Measurements from ENCODE around the gene GP2.

The GP2 gene

GRCh38 chr16:20302389-20302788 lies 24.9 kb downstream of the GP2 start:
- DNase-seq, result no peak

GRCh38 chr16:20301840-20302239 lies 25.5 kb downstream of the GP2 start:
- DNase-seq, result no peak

DNA sequence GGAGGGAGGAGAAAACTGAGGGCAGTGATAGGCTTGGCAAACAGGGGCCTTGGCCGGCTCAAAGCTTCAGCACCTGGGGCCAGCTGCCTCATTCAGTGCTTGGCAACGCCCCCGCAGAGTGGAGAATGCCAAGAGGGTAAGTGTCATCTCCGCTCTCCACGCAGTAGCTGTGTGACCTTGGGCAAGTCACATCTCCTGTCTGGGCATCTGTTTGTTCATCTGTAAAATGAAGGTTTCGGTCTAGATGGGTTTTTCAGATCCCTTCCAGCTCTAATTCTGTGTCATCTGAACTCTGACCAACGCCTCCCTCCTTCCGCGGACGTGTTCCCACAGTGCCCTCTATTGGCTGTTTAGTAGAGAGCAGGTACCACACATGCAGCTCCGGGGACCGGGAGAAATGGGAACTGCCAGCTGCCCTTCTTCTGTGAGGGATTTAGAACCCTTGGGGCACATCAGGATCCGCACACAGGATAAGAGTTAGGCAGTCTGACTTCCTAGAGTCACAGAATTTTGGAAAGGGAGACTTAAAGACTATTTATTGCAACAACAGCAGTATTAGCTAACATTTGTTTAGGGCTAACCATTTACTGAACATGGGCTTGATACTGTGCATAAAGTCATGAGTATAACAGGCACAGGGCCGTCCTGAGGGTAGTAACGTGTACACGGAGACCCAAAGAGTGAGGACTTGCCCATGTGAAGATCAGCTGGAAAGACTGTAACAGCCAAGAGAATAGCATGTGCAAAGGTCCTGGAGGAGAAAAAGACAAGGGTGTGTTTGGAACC lies 26.8 kb downstream of the GP2 start:
- no peak for DNase-seq

DNA sequence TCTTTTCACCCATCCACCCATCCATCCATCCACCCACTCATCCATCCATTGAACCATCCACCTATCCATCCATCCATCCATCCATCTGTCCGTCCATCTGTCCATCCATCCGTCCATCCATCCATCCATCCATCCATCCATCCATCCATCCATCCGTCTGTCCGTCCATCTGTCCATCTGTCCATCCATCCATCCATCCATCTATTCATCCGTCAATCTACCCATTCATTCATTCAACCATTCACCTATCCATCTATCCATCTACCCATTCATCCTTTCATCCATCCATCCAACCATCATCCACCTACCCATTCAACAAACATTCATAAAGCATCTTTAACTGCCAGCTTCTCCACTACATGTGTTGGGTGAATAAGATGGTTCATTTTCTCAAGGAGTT lies 28.9 kb downstream of the GP2 start:
- DNase-seq, result no peak

DNA sequence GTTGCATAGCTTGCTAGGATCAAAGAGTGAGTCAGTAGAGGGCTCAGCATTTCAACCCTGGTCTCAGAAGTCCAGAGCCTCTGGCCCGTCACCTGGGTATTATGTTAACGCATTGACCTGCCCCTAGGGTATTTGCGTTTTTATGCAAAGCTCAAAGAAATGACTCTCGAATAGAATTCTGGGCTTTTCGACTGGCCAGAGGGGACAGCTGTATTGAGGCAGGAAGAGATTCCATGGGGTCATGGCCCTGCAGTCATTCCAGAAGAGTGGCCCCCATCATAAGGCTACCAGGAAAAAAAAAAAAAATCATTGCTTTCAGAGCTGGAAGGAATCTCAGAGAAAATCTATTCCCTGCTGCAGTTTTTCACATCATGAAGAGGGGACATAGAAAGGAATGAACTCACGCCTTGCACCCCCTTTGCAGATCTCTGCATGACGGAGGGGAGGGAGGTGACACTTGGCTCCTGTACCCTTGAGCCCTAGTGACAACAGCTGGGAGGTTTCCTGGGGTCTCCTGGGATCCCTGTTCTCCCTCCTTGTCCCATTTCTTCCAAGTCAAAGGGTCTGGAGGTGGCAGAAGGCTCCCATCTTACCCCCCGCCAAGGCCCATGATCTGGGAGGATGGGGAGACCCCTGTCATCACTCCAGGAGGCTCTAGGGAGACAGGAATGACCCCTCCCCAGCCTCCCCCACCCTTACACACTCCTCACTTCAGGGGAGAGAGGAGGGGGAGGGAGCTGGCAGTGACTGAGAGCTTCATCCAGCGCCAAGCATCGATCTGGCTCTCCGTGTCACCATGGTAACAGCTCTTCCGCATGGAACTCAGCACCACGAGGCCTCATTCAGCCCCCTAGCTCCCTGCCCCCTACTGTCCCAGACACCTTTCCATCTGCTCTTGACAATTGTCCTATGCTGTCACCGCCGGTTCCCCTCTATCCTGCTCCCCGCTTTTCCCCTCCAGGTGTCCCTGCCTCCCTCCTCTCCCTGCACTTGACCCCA lies 35.8 kb downstream of the GP2 start:
- DNase-seq, result no peak

GRCh38 chr16:20289571-20289970 lies 37.7 kb downstream of the GP2 start:
- DNase-seq, result no peak

DNA sequence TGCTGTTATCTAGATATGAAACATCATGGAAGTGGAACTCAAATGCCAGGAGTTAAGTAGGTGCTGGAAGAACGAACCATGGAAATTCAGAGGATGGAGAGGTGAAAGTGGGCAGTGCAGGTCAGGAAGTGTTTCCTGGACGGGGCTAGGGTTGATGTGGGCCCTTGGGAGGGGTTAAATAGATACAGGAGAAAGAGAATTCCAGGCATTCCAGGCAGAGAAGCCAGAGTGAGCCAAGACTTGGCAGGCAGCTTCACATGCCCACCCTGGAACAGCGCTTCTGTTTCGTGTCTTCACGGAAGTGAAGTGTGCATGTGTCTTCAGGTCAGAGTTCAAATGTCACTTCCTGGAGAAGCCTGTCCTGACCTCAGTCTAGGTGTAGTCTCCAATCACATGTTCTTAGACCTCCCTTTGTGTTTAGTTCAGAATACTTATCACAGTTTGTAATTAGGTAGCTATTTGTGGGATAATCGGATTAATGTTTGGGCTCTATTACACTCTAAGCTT lies 41.3 kb downstream of the GP2 start:
- DNase-seq, result no peak

DNA sequence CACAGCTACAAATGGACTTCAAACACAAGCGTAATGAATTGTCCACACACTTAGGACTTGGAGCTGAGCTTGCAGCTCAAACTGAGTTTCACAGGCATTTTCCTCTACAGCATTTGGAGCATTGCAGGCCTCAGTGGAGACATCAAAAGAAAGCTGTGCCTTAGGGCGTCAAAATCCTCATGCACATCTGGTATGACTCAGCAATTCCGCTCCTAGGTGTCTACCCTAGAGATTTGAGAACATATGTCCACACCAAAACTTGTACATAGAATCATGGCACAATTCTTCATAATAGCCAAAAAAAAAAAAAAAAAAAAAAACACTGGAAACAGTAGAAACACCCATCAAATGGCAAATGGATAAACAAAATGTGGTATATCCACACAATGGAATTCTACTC lies 47.1 kb downstream of the GP2 start:
- no peak for DNase-seq

GRCh38 chr16:20271893-20272292 lies 55.4 kb downstream of the GP2 start:
- DNase-seq, result no peak

DNA sequence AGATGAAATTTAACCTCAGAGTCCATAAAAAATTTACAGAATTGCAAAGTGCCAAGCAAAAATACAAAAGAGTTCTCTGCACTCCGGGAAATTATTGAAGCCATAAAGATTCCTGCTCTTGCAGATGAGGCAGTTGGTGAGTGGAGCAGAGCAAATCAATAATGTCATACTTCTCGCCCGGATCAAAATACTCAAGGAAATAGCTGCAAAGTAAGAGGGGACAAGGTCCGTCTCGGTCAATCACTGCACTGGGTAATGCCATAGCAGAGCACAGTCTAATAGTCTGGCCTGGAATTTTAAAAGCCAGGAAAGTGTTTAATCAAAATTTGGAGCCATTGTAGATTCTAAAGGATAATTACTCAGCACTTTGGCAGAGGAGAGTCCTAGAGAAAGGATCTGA lies 58.9 kb downstream of the GP2 start:
- no peak for DNase-seq

GRCh38 chr16:20265019-20265418 lies 62.3 kb downstream of the GP2 start:
- DNase-seq, result no peak

- no peak for DNase-seq
These were observed 64.0 kb downstream of the GP2 start for GRCh38 chr16:20263138-20263855.

DNA sequence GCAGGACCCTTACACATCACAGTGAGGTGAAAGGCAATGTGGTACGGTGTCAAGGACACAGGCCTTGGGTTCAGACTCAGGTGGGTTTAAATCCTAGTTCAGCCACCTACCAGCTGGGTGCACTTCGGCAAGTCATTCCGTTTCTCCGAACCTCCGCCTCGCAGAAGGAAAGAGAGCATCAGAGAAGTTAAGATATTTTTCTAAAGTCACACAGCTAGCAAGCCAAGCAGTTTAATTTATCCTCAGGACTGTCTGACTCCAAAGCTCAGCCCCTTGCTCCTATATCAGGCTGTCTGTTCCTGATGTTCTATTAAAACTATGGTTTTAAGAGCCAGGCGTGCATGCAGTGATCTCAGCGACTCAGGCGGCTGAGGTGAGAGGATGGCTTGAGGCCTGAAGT lies 65.1 kb downstream of the GP2 start:
- DNase-seq, result no peak

GRCh38 chr16:20260215-20261009 lies 66.9 kb downstream of the GP2 start:
- no peak for DNase-seq

All from activated CD4-positive, alpha-beta T cell treated with anti-CD3 and anti-CD28 coated beads for 4 hours (primary cell).